Measurements from ENCODE around the gene CEP19.
A peak's percentile ranks its signal among the peaks of the same experiment; 100 is the strongest.
"Not testable (repeated sequence)": the region's sequence is repeated elsewhere in the genome, so short reads cannot be mapped to it uniquely, and the experiment has no call there.

CEP19 gene, protein sequence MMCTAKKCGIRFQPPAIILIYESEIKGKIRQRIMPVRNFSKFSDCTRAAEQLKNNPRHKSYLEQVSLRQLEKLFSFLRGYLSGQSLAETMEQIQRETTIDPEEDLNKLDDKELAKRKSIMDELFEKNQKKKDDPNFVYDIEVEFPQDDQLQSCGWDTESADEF

DNA sequence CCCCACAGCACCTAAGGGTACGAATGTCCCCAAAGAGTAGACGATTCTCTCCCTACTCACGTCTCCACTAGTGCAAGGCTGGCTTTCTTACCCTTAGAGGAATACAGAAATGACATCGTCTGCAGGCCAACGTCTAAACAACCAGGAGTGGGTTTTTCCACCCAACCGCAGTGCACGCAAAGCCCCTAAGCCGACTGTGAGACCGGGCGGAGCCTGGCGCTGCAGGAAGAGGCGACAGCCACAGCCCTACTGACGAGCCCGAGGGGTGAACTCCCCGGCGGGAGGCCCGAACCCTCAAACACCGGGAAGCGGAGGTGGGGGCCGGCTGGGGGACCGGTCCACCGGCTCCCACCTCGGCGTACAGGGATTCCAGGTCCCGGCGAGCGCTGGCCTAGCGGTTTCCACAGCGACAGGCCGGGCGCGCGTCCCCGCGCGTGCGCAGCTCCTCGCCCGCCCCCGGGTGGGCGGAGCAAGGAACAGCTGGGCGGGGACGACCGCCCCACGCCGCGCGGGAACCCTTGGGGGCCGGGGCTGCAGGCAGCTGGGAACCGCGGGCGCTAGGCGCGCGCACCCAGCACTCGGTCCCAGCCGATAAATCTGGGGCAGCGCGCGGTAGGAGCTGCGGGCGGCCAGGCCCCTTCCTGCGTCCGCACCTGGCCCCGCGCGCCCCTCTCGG, at the start of gene CEP19, which contains the start of gene PIGX:
CEP19 (minus strand) TSS at position 413 of the 676 bp plus-strand sequence. CDS start 3,593 bp downstream, outside the sequence.
PIGX (plus strand) TSS at position 540 of the 676 bp plus-strand sequence.
- Histone ChIP-seq H3K4me1 (peaks cover 21 to 53% (median 27%) of the 10 kb centered on the region in 10 experiments), H3K27ac (peak within 1 kb of the TSS; percentile 69 to 92 (median 87); a peak in 21 of 22 replicates), H3K4me3 (peak within 1 kb of the TSS; percentile 79 to 92 (median 82)), H3K4me2 (peak within 1 kb of the TSS; percentile 73 to 95 (median 85)), H3K36me3 (peaks cover 0 to 17% (median 0%) of the 10 kb centered on the region in 11 experiments; a peak in 6 of 22 replicates), H4K20me1 (peaks cover 0 to 7% (median 0%) of the 10 kb centered on the region in 11 experiments; a peak in 2 of 22 replicates), H3K9me3 (replicated peaks in 1 of 11) (no peaks in the 10 kb centered on the region), H3K9ac (peak within 1 kb of the TSS; percentile 83 to 94 (median 89)), H3K27me3 (no peaks in the 10 kb centered on the region)
- TF ChIP-seq Cebpa-rat (IDR thresholded peaks at IDR 0.05), result no peak

DNA sequence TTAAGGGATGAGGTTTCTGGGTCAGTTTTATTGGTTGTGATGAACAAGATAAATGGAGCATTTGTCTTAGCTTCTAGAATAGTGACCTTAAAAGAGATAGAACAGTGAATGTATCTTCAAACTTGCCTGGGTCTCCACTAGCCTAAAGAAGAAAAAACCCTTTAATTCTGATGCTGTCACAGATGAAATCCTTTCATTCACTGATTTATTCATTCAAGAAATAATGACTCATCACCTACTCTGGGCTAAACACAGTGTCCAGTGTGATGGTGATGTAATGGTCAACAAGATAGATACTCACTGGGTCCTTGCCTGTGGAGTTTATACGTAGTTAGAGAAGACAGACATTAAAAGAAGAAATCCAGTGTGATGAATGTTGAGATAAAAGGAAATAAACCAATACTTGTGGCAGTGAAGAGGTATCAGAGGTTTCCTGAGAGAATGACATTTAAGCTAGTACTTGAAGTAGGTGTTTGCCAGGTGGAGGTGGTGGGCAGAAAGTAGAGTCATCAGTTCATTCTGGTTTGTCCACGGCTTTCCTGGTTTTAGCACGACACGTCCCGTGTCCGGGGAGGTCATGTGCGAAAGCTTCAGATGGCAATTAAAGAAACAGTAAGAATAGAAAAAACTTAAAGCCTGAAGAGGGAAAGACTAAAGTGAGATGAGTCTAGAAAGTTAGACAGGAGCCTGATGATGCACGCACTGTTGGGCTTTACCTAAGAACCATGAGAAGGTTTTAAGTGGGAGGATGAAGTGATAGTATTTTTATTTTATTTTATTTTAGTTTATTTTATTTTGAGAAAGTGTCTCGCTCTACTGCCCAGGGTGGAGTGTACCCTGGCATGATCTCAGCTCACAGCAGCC, 46.1 kb upstream of the CEP19 start:
- TF ChIP-seq Cebpa-rat (IDR thresholded peaks at IDR 0.05), result no peak
- peaks cover 0 to 6% (median 0%) of the 10 kb centered on the region in 10 experiments; a peak in 2 of 20 replicates for H3K4me1 ChIP-seq
- peaks cover 9 to 87% (median 42%) of the 10 kb centered on the region in 11 experiments; a peak in 17 of 22 replicates for H4K20me1 ChIP-seq
- no peaks in the 10 kb centered on the region for H3K27me3 ChIP-seq
- no peak overlapping the region for H3K4me2 ChIP-seq
- H3K4me3 ChIP-seq, result no peak overlapping the region
- H3K9ac ChIP-seq, result no peak overlapping the region
- peaks cover 44 to 92% (median 86%) of the 10 kb centered on the region in 11 experiments for H3K9me3 ChIP-seq (replicated peaks in 1 of 11)
- H3K27ac ChIP-seq, result no peak overlapping the region
- peaks cover 77 to 86% (median 85%) of the 10 kb centered on the region in 11 experiments for H3K36me3 ChIP-seq

DNA sequence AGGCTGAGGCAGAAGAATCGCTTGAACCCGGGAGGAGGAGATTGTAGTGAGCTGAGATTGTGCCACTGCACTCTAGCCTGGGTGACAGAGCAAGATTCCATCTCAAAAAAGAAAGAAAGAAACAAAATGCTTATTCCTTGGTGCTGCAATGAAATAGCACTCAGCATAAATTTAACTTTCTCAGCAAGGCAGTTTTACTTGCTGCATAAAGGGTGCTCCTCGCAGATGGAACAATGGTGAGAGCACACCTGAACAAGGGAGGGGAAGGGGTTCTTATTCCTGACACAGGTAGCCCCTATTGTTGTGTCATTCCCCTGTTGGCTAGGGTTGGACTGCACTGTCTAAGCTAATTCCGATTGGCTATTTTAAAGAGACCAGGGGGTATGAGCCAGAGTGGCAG, 44.7 kb upstream of the CEP19 start:
- H3K27me3 ChIP-seq, result no peaks in the 10 kb centered on the region
- no peak overlapping the region for H3K27ac ChIP-seq
- TF ChIP-seq Cebpa-rat (IDR thresholded peaks at IDR 0.05), result no peak
- no peak overlapping the region for H3K9ac ChIP-seq
- no peak overlapping the region for H3K4me2 ChIP-seq
- peak overlapping the region in 9 of 10 experiments; percentile 6 to 37 (median 11); a peak in 3 of 20 replicates for H3K4me3 ChIP-seq
- peaks cover 44 to 93% (median 89%) of the 10 kb centered on the region in 11 experiments for H3K9me3 ChIP-seq (replicated peaks in 1 of 11)
- peaks cover 11 to 93% (median 47%) of the 10 kb centered on the region in 11 experiments; a peak in 15 of 22 replicates for H4K20me1 ChIP-seq
- H3K36me3 ChIP-seq, result peaks cover 89 to 93% (median 92%) of the 10 kb centered on the region in 11 experiments
- H3K4me1 ChIP-seq, result no peaks in the 10 kb centered on the region

DNA sequence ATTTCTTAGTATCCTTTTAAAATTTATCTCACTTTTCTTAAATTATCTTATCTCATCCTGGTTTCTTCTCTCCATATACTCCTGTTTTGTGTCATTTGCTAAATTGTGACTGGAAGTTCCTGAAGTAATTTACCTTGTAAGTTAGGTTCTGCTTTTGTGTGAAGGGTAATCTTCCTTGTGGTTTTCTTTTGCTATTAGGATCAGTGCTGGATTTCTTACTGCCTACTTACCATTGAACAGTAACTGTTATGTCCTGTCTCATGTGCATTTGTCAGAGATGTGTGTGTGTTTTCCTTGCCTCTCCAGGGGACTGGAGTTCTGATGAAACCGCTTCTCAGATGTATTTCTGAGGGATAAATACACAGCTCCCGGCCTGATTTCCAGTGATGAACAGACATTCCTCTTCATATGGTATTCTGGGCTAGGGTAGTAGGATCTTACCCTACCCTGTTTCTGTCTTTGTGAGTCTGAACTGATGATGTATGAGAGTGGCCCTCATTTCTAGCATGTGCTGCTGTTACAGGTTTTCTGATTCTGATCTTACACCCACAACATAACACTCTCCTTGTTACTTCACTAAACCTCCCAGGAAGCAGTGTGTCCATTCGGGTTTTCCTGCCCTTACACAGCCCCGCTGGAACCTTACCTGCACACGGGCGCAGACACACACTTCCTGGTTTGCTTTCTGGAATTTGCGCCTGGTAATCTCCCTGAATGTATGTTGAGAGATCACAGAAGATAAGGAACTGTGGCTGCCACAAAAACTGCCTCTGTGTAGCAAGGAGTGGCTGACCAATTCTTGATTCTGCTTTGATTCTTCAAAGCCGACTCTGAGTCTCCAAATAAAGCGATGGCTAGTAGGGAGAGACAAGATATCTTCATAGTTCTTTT, 42.3 kb upstream of the CEP19 start:
- Histone ChIP-seq H3K27me3 (no peaks in the 10 kb centered on the region), H4K20me1 (peaks cover 25 to 98% (median 62%) of the 10 kb centered on the region in 11 experiments; a peak in 19 of 22 replicates), H3K4me3 (peak overlapping the region in 1 of 10 experiments; percentile 5; a peak in 1 of 20 replicates), H3K9me3 (replicated peaks in 1 of 11) (peaks cover 40 to 93% (median 84%) of the 10 kb centered on the region in 11 experiments), H3K9ac (no peak overlapping the region), H3K4me2 (no peak overlapping the region), H3K4me1 (peaks cover 0 to 10% (median 0%) of the 10 kb centered on the region in 10 experiments; a peak in 4 of 20 replicates), H3K36me3 (peaks cover 92 to 100% (median 97%) of the 10 kb centered on the region in 11 experiments), H3K27ac (no peak overlapping the region)
- no peak for TF ChIP-seq Cebpa-rat (IDR thresholded peaks at IDR 0.05)

DNA sequence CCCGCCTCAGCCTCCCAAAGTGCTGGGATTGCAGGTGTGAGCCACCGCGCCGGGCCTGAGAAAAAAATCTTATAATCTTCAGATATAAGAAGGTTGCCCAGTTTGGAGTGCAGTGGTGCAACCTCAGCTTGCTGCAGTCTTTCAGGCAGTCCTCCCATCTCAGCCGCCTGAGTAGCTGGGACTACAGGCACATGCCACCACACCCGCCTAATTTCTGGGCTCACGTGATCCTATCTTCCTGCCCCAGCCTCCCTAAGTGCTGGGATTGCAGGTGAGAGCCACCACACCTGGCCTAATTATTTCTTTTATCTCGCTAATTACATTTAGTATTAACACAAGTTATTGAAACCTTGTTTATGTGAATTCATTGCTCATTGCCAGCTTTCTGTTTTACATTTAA, 41.2 kb upstream of the CEP19 start:
- Histone ChIP-seq H3K27ac (no peak overlapping the region), H3K9me3 (replicated peaks in 1 of 11) (peaks cover 45 to 93% (median 84%) of the 10 kb centered on the region in 11 experiments), H3K27me3 (no peaks in the 10 kb centered on the region), H3K4me2 (no peak overlapping the region), H4K20me1 (peaks cover 31 to 98% (median 66%) of the 10 kb centered on the region in 11 experiments; a peak in 21 of 22 replicates), H3K4me3 (no peak overlapping the region), H3K9ac (no peak overlapping the region), H3K36me3 (peaks cover 91 to 100% (median 97%) of the 10 kb centered on the region in 11 experiments), H3K4me1 (peaks cover 0 to 22% (median 0%) of the 10 kb centered on the region in 10 experiments; a peak in 5 of 20 replicates)
- TF ChIP-seq Cebpa-rat (IDR thresholded peaks at IDR 0.05), result no peak

DNA sequence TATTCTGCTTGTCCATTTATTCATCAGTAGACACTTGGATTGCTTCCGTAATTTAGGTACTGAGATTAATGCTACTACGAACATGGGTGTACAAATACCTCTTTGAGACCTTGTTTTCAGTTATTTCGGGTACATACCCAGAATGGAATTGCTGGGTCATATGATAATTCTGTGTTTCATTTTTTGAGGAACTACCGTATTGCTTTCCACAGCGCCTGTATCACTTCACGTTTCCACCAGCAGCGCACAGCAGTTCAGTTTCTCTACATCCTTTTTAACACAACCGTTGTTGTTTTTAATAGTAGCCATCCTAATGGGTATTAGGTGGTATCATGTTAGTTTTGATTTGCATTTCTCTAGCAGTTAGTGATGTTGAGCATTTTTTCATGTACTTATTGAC, 37.1 kb upstream of the CEP19 start:
- Histone ChIP-seq H3K4me2 (peak overlapping the region in 2 of 11 experiments; percentile 15 to 38; a peak in 3 of 22 replicates), H3K9ac (no peak overlapping the region), H3K4me3 (no peak overlapping the region), H3K27me3 (no peaks in the 10 kb centered on the region), H3K9me3 (replicated peaks in 1 of 11) (peaks cover 12 to 85% (median 78%) of the 10 kb centered on the region in 11 experiments; a peak in 21 of 22 replicates), H3K36me3 (peaks cover 80 to 100% (median 91%) of the 10 kb centered on the region in 11 experiments), H3K4me1 (peaks cover 0 to 50% (median 0%) of the 10 kb centered on the region in 10 experiments; a peak in 5 of 20 replicates), H3K27ac (no peak overlapping the region), H4K20me1 (peaks cover 43 to 98% (median 86%) of the 10 kb centered on the region in 11 experiments; a peak in 21 of 22 replicates)
- TF ChIP-seq Cebpa-rat (IDR thresholded peaks at IDR 0.05), result no peak

DNA sequence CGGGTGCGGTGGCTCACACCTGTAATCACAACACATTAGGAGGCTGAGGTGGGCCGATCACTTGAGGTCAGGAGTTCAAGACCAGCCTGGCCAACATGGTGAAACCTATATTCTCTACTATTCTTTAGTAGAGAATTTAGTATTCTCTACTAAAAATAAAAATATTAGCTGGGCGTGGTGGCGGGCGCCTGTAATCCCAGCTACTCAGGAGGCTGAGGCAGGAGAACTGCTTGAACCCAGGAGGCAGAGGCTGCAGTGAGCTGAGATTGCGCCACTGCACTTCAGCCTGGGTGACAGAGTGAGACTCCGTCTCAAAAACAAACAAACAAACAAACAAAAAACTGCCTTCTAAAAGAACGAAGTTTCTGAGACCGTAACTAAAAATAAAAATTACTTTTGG, 31.5 kb upstream of the CEP19 start:
- H3K4me2 ChIP-seq, result peak overlapping the region in 4 of 11 experiments; percentile 85 to 98 (median 92); a peak in 7 of 22 replicates
- H3K4me3 ChIP-seq, H3K27me3 ChIP-seq, H3K27ac ChIP-seq: not testable (repeated sequence)
- H3K9me3 ChIP-seq (replicated peaks in 1 of 11), result peaks cover 5 to 48% (median 37%) of the 10 kb centered on the region in 11 experiments; a peak in 20 of 22 replicates
- H3K9ac ChIP-seq, result peak overlapping the region in 1 of 11 experiments; percentile 34; a peak in 1 of 22 replicates
- peaks cover 33 to 67% (median 57%) of the 10 kb centered on the region in 11 experiments for H3K36me3 ChIP-seq
- H3K4me1 ChIP-seq, result peaks cover 9 to 62% (median 23%) of the 10 kb centered on the region in 10 experiments
- H4K20me1 ChIP-seq, result peaks cover 50 to 86% (median 79%) of the 10 kb centered on the region in 11 experiments
